ENCODE data around the gene RARRES2. TPM values are rescaled to one million over a fixed set of nuclear protein-coding genes. Genes with fewer than 3 reads are reported as not detected.
A peak's percentile ranks its signal among the peaks of the same experiment; 100 is the strongest.

Gene RARRES2
- total RNA-seq, 4 donors from 2014 or later, result 12.8 to 23.4 (median 16.5) TPM

- Histone ChIP-seq H3K27ac (peak within 1 kb of the TSS; percentile 85), H3K4me1 (peaks cover 56% of the 10 kb centered on the region), H3K36me3 (peaks cover 3% of the 10 kb centered on the region), H3K27me3 (no peaks in the 10 kb centered on the region), H3K4me3 (peak within 1 kb of the TSS; percentile 87), H3K9me3 (no peaks in the 10 kb centered on the region)
- TF ChIP-seq POLR2AphosphoS5 (IDR thresholded peaks at IDR 0.05), result peak in 1 of 3 donors; percentile 48
- TF ChIP-seq POLR2A (IDR thresholded peaks at IDR 0.05), result peak in 1 of 2 donors; percentile 61
- no peak for TF ChIP-seq EP300 (IDR thresholded peaks at IDR 0.05)
- no peak for TF ChIP-seq CTCF (IDR thresholded peaks at IDR 0.05)
- DNase-seq (ENCODE audit: low spot score in 2 of 2), result peak; percentile 96 to 98
- 0% methylated on average over 9 of the region's 60 CpGs for WGBS
Observed at GRCh38 chr7:150378853-150379440, 37.5 kb upstream of the RARRES2 start, which contains the start of gene ZNF775. TSS of gene ZNF775 (plus strand) at chr7:150379330. CDS start at chr7:150388471, 9,141 bp downstream.

GRCh38 chr7:150378115-150378852 is 36.9 kb upstream of the RARRES2 start:
- DNase-seq (ENCODE audit: low spot score in 2 of 2), result no peak
- WGBS, result 6% methylated on average over 23 of the region's 32 CpGs
- peak overlapping the region; percentile 87 for H3K4me3 ChIP-seq
- peaks cover 59% of the 10 kb centered on the region for H3K4me1 ChIP-seq
- peak overlapping the region; percentile 85 for H3K27ac ChIP-seq
- H3K27me3 ChIP-seq, result no peaks in the 10 kb centered on the region
- TF ChIP-seq EP300 (IDR thresholded peaks at IDR 0.05), result no peak
- no peak for TF ChIP-seq CTCF (IDR thresholded peaks at IDR 0.05)
- TF ChIP-seq POLR2A (IDR thresholded peaks at IDR 0.05), result no peak
- no peak for TF ChIP-seq POLR2AphosphoS5 (IDR thresholded peaks at IDR 0.05)
- H3K36me3 ChIP-seq, result peaks cover 9% of the 10 kb centered on the region
- H3K9me3 ChIP-seq, result no peaks in the 10 kb centered on the region

GRCh38 chr7:150377635-150378034 is 36.2 kb upstream of the RARRES2 start:
- 62% methylated on average over 4 of the region's 4 CpGs for WGBS
- H3K27me3 ChIP-seq, result no peaks in the 10 kb centered on the region
- H3K9me3 ChIP-seq, result no peaks in the 10 kb centered on the region
- H3K36me3 ChIP-seq, result peaks cover 15% of the 10 kb centered on the region
- peak overlapping the region; percentile 85 for H3K27ac ChIP-seq
- no peak for DNase-seq (ENCODE audit: low spot score in 2 of 2)
- H3K4me1 ChIP-seq, result peaks cover 66% of the 10 kb centered on the region
- no peak overlapping the region for H3K4me3 ChIP-seq
- TF ChIP-seq POLR2A (IDR thresholded peaks at IDR 0.05) (no peak), CTCF (IDR thresholded peaks at IDR 0.05) (no peak), POLR2AphosphoS5 (IDR thresholded peaks at IDR 0.05) (no peak), EP300 (IDR thresholded peaks at IDR 0.05) (no peak)

GRCh38 chr7:150377196-150377595 is 35.8 kb upstream of the RARRES2 start:
- WGBS, result 44% methylated on average over 3 of the region's 3 CpGs
- H3K27ac ChIP-seq, result no peak overlapping the region
- TF ChIP-seq POLR2A (IDR thresholded peaks at IDR 0.05), result no peak

GRCh38 chr7:150376560-150376959 is 35.1 kb upstream of the RARRES2 start:
- no peak overlapping the region for H3K27ac ChIP-seq
- H3K4me3 ChIP-seq, result no peak overlapping the region
- TF ChIP-seq POLR2A (IDR thresholded peaks at IDR 0.05), result no peak
- no peak for TF ChIP-seq POLR2AphosphoS5 (IDR thresholded peaks at IDR 0.05)
- no peak for TF ChIP-seq EP300 (IDR thresholded peaks at IDR 0.05)
- no peak for TF ChIP-seq CTCF (IDR thresholded peaks at IDR 0.05)
- DNase-seq (ENCODE audit: low spot score in 2 of 2), result no peak
- no peaks in the 10 kb centered on the region for H3K9me3 ChIP-seq
- 60% methylated on average over 6 of the region's 6 CpGs for WGBS
- peaks cover 25% of the 10 kb centered on the region for H3K36me3 ChIP-seq
- peaks cover 66% of the 10 kb centered on the region for H3K4me1 ChIP-seq
- H3K27me3 ChIP-seq, result no peaks in the 10 kb centered on the region

More at GRCh38 chr7:150377196-150377595, 35.8 kb upstream of the RARRES2 start:
- H3K27me3 ChIP-seq, result no peaks in the 10 kb centered on the region
- DNase-seq (ENCODE audit: low spot score in 2 of 2), result no peak
- H3K4me3 ChIP-seq, result no peak overlapping the region
- H3K36me3 ChIP-seq, result peaks cover 19% of the 10 kb centered on the region
- H3K4me1 ChIP-seq, result peaks cover 69% of the 10 kb centered on the region
- no peaks in the 10 kb centered on the region for H3K9me3 ChIP-seq

Measured in suprapubic skin (tissue), 4 donors.